Left lobe of liver (tissue), 2 donors: Measurements from ENCODE around the gene PSD2. TPM values are rescaled to one million over a fixed set of nuclear protein-coding genes. Genes with fewer than 3 reads are reported as not detected.
A peak's percentile ranks its signal among the peaks of the same experiment; 100 is the strongest.
"Not testable (repeated sequence)": the region's sequence is repeated elsewhere in the genome, so short reads cannot be mapped to it uniquely, and the experiment has no call there.

ENCODE experiments used
- ATAC-seq: fragments of 200-7000 bp; cut with Tn5 transposase; one replicate; pipeline ENCODE4 v1.9.1; 2020; ENCODE audit warnings: mild to moderate bottlenecking, moderate library complexity
- DNase-seq: peaks from one replicate; pipeline ENCODE4 v3.0.0-alpha.2; 2020; ENCODE audit warnings: low spot score
- total RNA-seq: library from RNA; stranded (reverse); gene quantifications from one replicate; pipeline ENCODE4 v1.2.1, GENCODE V29; 2021
- donor health status: DM: no; HTN: no; CAD: no; lungs with moderate emphysema.
- donor health status: DM: no; HTN: yes; CAD: no.

The PSD2 gene
- total RNA-seq, 1 donor from 2014 or later = 0.08 TPM

DNA sequence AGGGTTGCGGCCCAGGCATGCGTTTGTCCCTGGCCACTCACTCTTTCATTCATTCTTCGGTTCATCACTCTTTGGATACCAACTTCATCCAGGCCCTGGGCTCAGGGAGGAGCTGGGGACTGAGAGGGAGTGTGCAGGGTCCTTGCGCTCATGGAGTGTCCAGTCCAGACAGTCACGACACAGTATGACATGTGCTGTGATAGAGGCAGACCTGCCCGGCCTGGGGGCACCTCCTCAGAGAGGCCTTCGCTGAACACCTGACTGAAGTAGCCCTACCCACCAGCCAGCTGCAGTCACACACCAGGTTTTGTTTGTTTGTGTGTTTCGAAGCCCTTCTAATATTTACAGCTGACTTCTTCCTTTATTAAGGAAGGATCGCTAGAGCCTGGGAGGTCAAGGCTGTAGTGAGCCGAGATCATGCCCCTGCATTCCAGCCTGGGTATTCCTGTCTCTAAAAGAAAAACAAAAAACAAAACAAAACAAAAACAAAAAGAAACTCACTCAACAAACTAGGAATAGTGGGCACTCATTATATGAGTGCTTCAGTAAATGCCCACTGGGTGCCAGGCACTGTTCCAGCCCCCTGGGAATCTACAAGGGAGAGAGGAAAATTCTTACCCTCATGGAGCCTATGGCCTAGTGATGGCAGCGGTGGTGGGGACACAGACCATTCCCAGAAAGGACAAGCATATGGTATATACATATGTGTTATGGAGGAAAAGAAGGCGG, 6.3 kb upstream of the PSD2 start:
- DNase-seq = no peak
- ATAC-seq = no peak

- ATAC-seq (no peak), DNase-seq (no peak)
These were observed 5.8 kb upstream of the PSD2 start for GRCh38 chr5:139789845-139790189.

DNA sequence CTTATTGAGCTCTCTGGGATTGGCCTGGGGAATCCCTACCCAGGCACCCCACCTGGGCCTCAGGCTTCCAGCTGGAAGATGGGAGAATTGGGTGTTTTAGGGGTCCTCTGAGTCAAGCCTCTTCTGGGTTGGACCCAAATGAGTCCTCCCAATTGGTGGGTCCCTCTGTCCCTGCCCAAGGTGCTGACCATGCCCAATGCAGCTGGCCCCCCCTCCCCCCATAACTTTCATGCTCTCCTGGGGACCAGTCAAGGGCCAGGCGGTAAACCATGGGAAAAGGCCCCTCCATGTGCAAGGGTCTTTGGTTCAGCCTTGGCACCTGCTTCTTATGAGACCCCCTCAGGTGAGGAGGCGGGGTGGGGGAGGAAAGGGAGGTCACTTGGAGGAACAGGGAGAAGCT, 3.4 kb upstream of the PSD2 start:
- ATAC-seq (no peak), DNase-seq (no peak)

DNA sequence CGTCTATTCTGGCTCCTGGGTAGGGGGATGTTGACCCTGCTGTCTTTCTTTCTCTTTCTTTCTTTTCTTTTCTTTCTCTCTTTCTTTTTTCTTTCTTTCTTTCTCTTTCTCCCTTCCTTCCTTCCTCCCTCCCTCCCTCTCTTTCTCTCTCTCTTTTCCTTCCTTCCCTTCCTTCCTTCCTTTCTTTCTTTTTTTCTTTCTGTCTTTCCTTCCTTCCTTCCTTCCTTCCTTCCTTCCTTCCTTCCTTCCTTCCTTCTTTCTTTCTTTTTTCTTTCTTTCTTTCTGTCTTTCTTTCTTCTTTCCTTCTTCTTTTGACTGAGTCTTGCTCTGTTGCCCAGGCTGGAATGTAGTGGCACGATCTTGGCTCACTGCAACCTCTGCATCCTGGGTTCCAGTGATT, 3.0 kb upstream of the PSD2 start:
- ATAC-seq, DNase-seq: not testable (repeated sequence)

- ATAC-seq (no peak), DNase-seq (no peak)
These were observed 1.4 kb upstream of the PSD2 start for GRCh38 chr5:139794067-139794846.

GRCh38 chr5:139796061-139796806, 626 bp downstream of the PSD2 start:
- no peak for ATAC-seq
- DNase-seq = no peak

DNA sequence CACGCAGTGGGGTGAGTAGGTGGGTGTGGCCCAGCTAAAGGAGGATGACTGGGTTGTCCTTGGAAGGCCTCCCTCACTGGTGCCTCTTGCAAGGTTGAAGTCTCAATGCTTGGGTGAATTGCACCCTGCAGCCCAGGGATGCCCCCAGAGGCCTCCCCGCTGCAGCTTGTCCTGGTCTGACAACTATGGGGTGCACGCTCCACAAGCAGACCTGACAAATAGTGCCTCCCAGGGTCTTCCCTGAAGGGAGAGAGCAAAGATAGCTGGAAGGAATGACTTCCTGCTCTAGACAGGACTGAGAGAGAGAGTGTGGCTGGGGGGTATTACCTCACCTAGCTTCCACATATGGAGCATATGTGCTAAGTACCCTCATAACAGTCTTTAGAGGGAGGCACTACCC, 1.7 kb downstream of the PSD2 start:
- no peak for ATAC-seq
- DNase-seq = no peak

DNA sequence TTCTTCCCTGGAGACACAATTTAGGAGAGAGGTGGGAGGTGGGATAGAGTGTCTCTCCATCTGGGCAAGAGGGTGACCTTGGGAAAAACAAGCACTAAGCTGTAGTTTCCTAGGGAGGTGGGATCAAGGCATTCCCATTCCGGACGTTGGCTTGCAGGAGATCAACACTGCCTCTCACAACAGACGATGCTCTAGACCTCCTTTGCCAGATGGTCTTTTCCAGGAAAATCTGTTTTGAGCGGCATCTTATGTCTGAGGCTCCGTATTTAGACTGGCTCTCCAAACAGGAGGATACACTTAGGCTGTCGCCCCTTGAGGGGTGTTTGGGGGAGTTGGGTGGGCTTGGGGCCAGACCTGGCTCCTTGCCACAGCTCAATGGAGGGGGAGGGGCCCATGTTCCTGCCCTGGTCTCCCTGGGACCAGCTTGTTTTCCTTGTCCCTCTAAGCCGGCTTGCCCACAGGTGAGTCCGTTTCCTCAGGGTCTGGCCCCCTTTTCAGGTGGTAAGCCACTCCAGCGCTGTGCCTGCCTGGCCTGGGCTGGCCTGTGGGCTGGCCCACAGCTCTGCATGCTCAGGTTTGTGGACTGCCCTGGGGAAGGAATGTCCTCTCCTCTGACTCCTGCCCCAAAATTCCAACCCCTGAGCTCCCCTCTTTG, 2.4 kb downstream of the PSD2 start:
- no peak for DNase-seq
- ATAC-seq = no peak

GRCh38 chr5:139798883-139799282, 3.3 kb downstream of the PSD2 start:
- no peak for ATAC-seq
- DNase-seq = no peak

DNA sequence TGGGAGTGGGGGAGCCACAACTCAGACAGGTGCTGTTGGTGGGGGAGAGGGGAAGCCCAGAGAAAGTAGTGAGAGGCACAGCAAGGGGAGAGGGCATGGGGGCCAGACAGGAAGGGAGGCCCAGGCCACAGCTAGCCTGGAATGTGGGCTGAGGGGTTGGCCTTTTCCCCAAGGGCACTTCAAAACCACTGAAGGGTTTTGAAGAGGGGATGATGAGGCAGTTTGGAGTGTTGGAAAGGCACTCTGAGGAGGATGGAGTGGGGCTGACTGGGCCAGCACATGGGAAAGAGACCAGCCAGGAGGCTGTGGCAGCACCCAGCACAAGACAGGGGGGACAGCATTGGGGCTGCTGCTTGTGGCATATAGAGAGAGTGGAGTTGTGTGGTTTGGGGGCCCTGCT, 3.8 kb downstream of the PSD2 start:
- ATAC-seq = no peak
- DNase-seq = no peak

GRCh38 chr5:139803978-139804377, 8.4 kb downstream of the PSD2 start:
- no peak for ATAC-seq
- no peak for DNase-seq

DNA sequence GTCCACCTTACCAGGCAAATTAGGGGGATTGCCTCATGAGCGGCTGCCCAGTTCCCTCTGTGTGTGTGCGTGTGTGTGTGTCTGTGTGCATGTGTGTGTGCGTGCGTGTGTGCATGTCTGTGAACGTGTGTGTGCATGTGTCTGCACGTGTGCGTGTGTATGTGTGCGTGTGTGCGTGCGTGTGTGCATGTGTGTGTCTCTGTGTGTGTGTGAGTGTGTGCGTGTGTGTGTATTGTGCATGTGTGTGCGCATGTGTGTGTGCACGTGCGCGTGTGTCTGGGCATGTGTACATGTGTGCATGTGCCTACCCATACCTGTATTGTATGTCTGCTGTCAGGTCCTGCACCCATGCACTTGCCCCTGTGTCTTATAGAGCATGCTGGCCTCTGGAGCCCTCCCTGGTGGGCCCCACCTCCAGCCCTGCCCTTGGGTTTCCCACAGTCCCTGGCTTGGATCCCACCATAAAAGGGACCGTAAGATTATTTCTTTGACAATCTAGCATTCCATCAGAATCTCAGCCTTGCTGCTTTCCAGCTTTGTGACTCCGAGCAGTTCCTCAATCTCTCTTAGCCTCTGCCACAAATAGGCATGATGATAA, 9.3 kb downstream of the PSD2 start:
- ATAC-seq = no peak
- no peak for DNase-seq

- DNase-seq = no peak
- no peak for ATAC-seq
These were observed 9.9 kb downstream of the PSD2 start for GRCh38 chr5:139805545-139805944.

- ATAC-seq = no peak
- DNase-seq = no peak
These were observed 10.5 kb downstream of the PSD2 start for GRCh38 chr5:139806111-139806510.

DNA sequence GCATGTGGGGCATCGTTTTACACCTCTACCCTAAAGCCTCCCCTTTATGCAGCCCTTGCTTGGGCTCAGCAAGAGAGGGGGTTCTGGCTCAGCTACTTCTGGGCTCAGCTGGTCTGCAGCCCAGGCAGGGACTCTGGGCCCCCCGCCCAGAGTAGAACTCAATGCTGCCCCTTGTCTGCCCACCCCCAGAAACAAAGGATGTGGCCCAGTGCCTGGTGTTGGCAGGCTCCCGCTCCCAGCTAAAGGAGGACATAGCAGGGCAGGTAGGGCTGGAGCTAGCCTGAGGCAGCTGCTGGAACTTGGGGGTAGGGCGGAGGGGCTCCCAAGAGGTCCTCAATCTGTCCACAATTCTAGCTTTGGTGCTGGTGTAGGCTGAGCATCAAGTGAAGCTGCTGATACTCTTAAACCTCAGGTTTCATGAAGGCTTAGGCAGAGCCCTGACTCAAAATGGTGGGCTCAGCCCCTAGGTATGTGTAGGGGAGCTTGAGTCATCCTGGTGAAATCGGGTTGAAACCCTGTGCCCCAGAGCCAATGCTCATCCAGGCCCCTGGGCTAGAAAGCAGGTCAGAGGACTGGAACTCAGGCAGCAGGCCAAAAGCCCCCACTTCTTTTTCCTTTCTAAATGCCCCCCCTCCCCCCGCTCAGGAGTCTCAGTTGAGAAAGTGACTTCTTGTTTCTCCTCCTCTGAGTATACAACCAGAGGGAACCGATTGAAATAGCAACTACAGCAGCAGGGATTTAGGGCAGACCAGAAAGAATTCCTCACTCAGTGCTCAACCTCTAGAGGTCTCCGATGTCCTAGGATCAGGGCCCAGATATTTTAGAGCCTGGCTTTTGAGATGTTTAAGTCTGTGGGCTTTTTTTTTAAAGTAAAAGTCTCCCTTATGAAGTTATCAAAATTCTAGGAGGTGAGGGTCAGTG, 11.4 kb downstream of the PSD2 start:
- DNase-seq = no peak
- no peak for ATAC-seq

DNA sequence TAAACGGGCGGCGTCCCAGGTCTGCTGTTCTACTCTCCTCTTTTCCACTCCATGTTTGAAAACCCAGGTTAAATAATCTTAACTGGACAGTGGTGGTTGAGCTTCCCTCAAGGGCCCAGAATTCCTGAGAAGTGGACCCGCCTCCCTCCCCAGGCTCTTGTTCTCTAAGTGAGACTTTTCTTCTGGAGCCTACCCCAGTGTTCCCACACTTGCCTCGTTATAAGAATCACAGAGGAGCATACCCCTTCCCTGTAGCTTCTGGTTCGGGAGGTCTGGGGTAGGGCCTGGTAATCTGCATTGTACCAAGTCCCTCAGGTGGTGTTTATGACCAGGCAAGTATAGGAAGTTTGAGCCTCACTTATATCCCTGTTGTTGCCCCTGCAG, 12.0 kb downstream of the PSD2 start:
- ATAC-seq (no peak), DNase-seq (no peak)

GRCh38 chr5:139808481-139809330, 13.1 kb downstream of the PSD2 start:
- no peak for DNase-seq
- peak; percentile 57 for ATAC-seq

- DNase-seq (no peak), ATAC-seq (no peak)
These were observed 13.8 kb downstream of the PSD2 start for GRCh38 chr5:139809331-139809810.
